Fibroblast of upper back skin (primary cell): ENCODE measurements around the gene ABHD5.

Experiments used
- DNase-seq: peaks from one replicate; pipeline ENCODE4 v3.0.0-alpha.2; 2013

ABHD5 gene

GRCh38 chr3:43727930-43728329, 37.2 kb downstream of the ABHD5 start:
- no peak for DNase-seq

- DNase-seq: no peak
These were observed 37.7 kb downstream of the ABHD5 start for GRCh38 chr3:43728476-43728875.

DNA sequence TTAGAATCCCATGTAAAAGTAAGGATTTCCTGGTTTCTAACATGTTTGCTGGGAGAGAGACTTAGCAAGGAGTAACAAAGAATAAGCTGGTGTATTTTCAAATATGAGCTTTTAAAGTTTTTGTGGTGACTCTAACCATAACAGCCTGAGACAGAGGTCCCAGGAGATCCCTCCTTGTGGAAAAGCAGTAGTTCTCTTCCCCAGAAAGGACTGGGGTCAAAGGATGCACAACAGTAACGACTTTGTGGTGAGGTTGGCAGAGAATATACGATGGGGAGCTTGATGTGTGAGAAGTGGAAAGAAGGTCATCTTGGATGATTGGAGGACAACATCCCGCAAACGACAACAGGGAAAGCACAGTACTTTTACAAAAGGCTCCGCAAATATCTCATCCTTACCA, 38.2 kb downstream of the ABHD5 start:
- DNase-seq: no peak

GRCh38 chr3:43729707-43730414, 39.1 kb downstream of the ABHD5 start:
- DNase-seq: no peak

- DNase-seq: no peak
These were observed 42.1 kb downstream of the ABHD5 start for GRCh38 chr3:43732747-43733425.

GRCh38 chr3:43733459-43734384, 43.0 kb downstream of the ABHD5 start:
- peak; percentile 88 for DNase-seq

DNA sequence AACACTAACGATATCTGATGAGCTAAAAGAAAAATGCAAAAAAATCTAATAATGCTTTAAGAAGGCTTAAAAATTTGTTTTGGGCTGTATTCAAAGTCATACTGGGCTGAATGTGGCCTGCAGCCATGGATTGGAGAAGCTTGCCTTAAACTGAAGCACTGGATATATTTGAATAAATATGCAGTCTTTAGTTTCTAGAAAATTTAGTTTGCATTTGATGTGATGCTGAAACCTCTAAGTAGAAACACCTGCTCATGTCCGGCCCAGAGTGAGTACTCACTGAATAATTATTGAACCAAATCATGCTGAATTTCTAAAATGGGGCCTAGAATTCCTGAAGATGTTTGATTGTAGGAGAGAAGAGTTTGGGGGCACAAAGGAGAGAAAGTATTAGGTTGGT, 43.9 kb downstream of the ABHD5 start:
- DNase-seq: no peak

GRCh38 chr3:43735618-43736017, 44.9 kb downstream of the ABHD5 start:
- no peak for DNase-seq

DNA sequence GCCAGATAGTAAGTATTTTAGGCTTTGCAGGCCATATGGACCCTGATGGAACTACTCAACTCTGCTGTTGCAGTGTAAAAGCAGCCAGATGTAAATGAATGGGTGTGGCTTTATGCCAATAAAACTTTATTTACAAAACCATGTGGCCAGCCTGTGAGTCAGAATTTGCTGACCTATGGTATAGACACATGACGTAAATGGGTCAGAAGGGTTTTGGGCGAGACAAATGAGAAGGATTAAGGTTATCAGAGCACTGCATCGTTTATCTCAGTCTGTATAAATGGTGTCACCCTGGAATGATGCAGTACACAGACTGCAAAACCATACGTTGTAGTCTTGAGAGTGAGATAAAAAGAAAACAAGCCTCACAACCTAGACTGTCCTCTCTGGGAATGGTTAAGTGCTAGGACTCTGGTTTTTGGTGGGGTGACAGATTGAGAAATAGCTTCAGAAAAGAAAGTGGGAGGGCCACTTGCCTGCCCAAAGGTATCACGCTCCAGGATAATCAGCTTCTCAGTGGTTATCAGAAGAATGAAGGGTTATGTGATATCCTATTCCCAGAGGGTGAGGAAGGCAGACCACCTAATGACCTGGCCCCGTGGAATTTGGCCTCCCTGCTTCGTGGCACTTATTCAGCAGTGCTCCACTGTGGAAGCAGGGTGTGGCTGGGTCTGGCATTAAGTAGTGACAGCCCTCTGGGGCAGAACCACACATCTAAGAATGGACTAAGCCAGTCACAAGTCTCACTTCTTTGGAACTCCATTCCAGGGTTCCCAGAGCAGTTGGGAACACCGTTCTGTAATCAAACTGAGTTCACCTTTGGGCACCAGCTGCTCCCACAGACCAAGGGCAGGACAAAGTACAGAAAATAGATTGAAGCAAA, 46.1 kb downstream of the ABHD5 start:
- no peak for DNase-seq

GRCh38 chr3:43738305-43738704, 47.6 kb downstream of the ABHD5 start:
- no peak for DNase-seq

GRCh38 chr3:43742920-43743319, 52.2 kb downstream of the ABHD5 start:
- DNase-seq: no peak

GRCh38 chr3:43747641-43748040, 56.9 kb downstream of the ABHD5 start:
- no peak for DNase-seq

GRCh38 chr3:43748179-43748578, 57.4 kb downstream of the ABHD5 start:
- peak; percentile 40 for DNase-seq

DNA sequence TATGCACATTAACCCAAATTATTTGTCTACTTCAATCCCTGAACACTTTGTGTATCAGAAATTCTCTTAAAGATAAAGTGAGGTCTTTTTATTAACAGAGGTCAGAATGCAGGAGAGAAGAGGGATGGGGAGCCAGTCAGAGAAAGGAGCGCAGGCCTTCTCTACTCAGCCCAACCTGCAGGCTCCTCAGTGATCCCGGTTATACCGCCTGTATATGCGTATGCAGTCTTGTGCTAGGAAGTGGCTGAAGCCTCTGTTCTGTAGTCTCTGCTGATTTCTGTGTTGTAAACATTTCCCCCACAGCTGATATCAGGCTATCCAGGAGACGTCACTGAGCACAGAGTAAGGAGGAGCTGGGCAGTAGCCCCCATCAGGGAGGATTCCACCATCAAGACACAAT, 57.9 kb downstream of the ABHD5 start:
- no peak for DNase-seq

DNA sequence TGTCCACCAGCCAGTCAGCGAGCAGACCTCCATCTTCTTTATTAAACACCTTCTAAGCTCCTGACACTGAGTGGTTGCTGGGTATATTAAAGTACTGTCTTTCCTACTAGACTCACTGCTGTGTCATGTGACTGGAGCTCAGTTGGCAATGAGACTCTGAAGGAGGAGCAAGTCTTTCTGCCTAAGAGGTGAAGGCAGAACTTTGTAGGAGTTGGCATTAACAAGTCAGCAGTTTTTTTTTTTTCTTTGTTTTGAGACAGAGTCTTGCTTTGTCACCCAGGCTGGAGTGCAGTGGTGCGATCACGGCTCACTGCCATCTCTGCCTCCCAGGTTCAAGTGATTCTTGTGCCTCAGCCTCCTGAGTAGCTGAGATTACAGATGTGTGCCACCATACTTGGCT, 62.2 kb downstream of the ABHD5 start:
- DNase-seq: no peak

DNA sequence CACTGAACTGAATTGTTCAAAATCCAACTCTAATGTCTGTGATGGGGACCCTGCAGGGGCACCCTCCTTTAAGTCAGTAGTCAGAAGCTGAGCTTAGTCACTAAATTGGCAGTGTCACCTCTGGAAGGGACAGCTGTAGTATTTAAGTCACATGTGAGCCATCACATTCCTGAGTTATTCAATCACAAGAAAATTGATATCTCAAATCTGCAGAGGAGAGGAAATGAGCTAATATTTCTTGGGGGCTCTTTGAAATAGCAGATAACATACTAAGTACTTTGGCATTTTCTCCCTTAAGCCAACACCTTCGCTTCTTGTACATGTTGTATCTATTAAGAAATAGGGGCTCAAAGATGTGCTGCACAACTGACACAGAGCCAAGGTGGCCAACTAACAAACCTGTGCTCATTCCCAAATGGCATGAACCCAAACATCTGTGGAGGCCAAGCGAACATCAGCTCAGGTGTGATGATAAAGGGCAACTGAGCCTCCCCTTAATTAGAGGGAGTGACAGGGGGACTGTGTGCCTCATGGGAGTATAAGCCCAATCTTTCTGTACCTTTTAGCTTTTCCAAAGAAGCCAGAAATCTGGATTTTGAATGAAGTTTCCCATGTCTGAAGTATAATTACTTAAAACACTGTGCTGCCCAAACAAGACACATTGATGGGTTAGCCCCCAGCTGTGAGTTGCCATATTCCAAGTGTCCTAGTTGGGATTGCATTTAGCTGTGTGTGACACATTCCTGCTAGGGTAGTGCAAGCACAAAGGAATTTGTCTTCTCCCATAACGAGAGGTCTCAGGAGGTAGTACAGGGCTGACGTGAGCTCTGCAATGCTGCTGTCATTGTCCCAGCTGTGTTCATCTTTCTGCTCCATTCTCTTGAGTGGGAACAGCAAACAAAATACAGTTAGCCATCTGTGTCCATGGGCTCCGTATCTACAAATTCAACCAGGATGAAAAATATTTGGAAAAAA, 63.3 kb downstream of the ABHD5 start:
- peak; percentile 80 for DNase-seq

- no peak for DNase-seq
These were observed 64.9 kb downstream of the ABHD5 start for GRCh38 chr3:43755516-43756200.

GRCh38 chr3:43757666-43758321, 67.1 kb downstream of the ABHD5 start:
- DNase-seq: no peak

- DNase-seq: no peak
These were observed 68.0 kb downstream of the ABHD5 start for GRCh38 chr3:43758592-43759225.
